Omental fat pad (tissue), 4 donors: ENCODE measurements around the gene DLG2. TPM values are rescaled to one million over a fixed set of nuclear protein-coding genes. Genes with fewer than 3 reads are reported as not detected.

Experiments
- ATAC-seq: fragments of 150-250 bp; one replicate; pipeline ENCODE4 v1.9.1; 2016; ENCODE audit warnings: mild to moderate bottlenecking, moderate library complexity; ENCODE audit not compliant: low FRiP score
- DNase-seq: peaks from one replicate; pipeline ENCODE4 v3.0.0-alpha.2; 2019; ENCODE audit warnings: low spot score
- CTCF ChIP-seq, 3 donors: fragments of 450-650 bp; IDR thresholded peaks; one replicate each; pipeline ENCODE4 v1.5.1; 2016 to 2017; ENCODE audit warnings: antibody characterized with exemption in 3 of 3, mild to moderate bottlenecking in 3 of 3, moderate library complexity in 2 of 3
- total RNA-seq, 4 donors: library from RNA; depleted of rRNA; stranded (reverse); fragments of >200 nt; gene quantifications; one replicate each; pipeline ENCODE4 v1.1.0, GENCODE V29; 2016

The DLG2 gene
- total RNA-seq, 4 donors from 2014 or later: 4.8 to 13.2 (median 8.1) TPM

GRCh38 chr11:84372381-84372950, 1254.7 kb downstream of the DLG2 start:
- no peak for TF ChIP-seq CTCF (IDR thresholded peaks at IDR 0.05)
- DNase-seq: no peak
- no peak for ATAC-seq

DNA sequence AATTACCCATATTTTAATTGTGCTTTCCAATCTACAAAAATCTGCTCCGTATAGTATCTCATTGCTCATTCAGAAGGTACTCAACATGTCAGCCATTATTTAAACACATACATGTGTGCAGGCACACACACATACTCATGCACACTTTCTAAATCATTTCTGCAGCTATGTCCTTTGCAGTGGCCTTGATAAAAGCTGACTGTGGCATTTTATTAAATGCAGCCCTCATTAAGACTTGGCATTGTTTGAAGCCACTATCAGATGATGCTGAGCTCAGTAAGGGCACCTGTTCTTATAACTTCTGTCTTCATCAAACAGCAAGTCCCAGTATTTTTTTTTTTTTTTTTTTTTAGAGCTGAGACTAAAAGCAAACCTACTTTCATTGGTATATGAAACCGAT, 1269.1 kb downstream of the DLG2 start:
- ATAC-seq: no peak
- DNase-seq: no peak
- TF ChIP-seq CTCF (IDR thresholded peaks at IDR 0.05): no peak

DNA sequence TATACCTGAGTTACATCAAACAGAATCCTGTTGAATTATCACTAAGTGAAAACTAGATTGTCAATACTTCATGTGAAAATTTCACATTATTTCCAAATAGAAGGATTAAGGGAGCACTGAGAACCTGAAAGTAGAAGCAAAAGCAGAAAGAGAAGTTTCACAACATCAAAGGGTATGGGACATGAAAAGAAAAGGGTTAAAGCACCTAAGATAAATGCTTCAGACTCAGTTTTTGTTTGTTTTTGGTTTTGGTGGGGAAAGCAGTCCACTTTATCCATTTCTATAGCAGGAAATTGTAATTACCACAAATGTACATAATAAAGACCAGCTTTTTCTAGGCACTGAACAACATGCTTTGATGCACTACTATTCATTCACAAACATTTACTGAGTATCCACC, 1271.2 kb downstream of the DLG2 start:
- no peak for DNase-seq
- no peak for TF ChIP-seq CTCF (IDR thresholded peaks at IDR 0.05)
- ATAC-seq: no peak

DNA sequence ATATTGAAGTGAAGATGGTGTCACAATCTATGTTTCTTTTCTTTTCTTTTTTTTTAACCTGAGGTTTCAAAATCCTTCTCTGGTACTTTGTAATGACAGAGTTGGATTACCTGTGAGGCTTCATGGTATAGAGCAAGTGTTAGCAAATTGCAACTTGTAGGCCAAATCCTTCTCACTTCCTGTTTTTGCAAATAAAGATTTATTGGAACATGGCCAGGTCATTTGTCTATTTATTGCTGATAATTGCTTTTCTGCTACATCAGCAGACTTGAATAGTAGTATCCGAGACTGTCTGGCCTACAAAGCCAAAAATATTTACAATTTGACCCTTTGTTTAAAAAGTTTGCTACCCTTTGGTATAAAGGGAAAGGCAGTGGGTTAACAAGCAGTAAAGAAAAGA, 1281.5 kb downstream of the DLG2 start:
- ATAC-seq: no peak
- no peak for TF ChIP-seq CTCF (IDR thresholded peaks at IDR 0.05)
- DNase-seq: no peak

GRCh38 chr11:84345027-84345426, 1282.1 kb downstream of the DLG2 start:
- ATAC-seq (no peak), DNase-seq (no peak)
- TF ChIP-seq CTCF (IDR thresholded peaks at IDR 0.05): no peak

- no peak for TF ChIP-seq CTCF (IDR thresholded peaks at IDR 0.05)
- no peak for ATAC-seq
- no peak for DNase-seq
Observed at GRCh38 chr11:84339796-84340195, 1287.3 kb downstream of the DLG2 start.

- ATAC-seq (no peak), DNase-seq (no peak)
- no peak for TF ChIP-seq CTCF (IDR thresholded peaks at IDR 0.05)
Observed at GRCh38 chr11:84333221-84333620, 1293.9 kb downstream of the DLG2 start.
